ENCODE measurements around the gene DLX1.

DNA sequence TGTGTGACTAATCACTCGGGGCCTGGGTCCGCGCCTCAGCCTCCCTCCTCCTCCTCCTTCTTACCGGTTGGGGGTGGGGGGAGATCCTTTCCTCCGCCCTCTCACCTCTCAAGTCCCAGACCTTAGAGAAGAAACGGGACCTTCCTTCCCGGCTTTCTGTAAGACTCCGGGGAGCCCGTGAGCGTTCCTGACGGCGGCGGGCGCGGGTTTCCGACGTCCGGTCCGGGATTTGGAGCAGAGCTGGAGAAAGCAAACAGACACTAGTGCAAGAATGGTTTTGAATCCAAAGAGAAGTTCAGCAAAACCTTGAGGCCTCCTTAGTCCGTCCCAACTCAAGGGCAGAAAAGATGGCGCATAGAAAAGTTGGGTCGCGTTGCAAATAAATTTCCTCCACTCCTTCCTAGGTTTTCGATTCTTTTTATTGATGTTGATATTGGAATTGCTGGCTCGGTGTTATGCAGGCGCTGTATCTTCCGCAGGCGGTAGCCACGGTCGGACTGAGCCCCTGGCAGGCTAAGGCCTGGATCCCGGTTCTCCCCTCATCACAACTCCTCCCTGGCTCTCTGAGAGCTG lies 2.0 kb downstream of the DLX1 start:
- TF ChIP-seq EZH2 (IDR thresholded peaks at IDR 0.05; ENCODE audit: low read depth, unreplicated experiment) (peak; percentile 87), POLR2AphosphoS5 (IDR thresholded peaks at IDR 0.05; ENCODE audit: low read depth) (no peak), CREB1 (CRISPR knock-in tag; IDR thresholded peaks at IDR 0.05; ENCODE audit: low read depth) (no peak), JUNB (IDR thresholded peaks at IDR 0.05; ENCODE audit: unreplicated experiment) (no peak), EZH2phosphoT487 (IDR thresholded peaks at IDR 0.05; ENCODE audit: unreplicated experiment) (peak; percentile 40), NANOG (IDR thresholded peaks at IDR 0.05; ENCODE audit: borderline replicate concordance) (no peak), STAT1 (IDR thresholded peaks at IDR 0.05; ENCODE audit: unreplicated experiment) (no peak)
- TF ChIP-seq, protein P1, sequence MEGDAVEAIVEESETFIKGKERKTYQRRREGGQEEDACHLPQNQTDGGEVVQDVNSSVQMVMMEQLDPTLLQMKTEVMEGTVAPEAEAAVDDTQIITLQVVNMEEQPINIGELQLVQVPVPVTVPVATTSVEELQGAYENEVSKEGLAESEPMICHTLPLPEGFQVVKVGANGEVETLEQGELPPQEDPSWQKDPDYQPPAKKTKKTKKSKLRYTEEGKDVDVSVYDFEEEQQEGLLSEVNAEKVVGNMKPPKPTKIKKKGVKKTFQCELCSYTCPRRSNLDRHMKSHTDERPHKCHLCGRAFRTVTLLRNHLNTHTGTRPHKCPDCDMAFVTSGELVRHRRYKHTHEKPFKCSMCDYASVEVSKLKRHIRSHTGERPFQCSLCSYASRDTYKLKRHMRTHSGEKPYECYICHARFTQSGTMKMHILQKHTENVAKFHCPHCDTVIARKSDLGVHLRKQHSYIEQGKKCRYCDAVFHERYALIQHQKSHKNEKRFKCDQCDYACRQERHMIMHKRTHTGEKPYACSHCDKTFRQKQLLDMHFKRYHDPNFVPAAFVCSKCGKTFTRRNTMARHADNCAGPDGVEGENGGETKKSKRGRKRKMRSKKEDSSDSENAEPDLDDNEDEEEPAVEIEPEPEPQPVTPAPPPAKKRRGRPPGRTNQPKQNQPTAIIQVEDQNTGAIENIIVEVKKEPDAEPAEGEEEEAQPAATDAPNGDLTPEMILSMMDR (conservative IDR thresholded peaks at IDR 0.05; ENCODE audit: low read depth in 2 of 2) = no peak
- TF ChIP-seq, protein P2, sequence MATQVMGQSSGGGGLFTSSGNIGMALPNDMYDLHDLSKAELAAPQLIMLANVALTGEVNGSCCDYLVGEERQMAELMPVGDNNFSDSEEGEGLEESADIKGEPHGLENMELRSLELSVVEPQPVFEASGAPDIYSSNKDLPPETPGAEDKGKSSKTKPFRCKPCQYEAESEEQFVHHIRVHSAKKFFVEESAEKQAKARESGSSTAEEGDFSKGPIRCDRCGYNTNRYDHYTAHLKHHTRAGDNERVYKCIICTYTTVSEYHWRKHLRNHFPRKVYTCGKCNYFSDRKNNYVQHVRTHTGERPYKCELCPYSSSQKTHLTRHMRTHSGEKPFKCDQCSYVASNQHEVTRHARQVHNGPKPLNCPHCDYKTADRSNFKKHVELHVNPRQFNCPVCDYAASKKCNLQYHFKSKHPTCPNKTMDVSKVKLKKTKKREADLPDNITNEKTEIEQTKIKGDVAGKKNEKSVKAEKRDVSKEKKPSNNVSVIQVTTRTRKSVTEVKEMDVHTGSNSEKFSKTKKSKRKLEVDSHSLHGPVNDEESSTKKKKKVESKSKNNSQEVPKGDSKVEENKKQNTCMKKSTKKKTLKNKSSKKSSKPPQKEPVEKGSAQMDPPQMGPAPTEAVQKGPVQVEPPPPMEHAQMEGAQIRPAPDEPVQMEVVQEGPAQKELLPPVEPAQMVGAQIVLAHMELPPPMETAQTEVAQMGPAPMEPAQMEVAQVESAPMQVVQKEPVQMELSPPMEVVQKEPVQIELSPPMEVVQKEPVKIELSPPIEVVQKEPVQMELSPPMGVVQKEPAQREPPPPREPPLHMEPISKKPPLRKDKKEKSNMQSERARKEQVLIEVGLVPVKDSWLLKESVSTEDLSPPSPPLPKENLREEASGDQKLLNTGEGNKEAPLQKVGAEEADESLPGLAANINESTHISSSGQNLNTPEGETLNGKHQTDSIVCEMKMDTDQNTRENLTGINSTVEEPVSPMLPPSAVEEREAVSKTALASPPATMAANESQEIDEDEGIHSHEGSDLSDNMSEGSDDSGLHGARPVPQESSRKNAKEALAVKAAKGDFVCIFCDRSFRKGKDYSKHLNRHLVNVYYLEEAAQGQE (IDR thresholded peaks at IDR 0.05; ENCODE audit: unreplicated experiment) = no peak
- TF ChIP-seq, protein P3, sequence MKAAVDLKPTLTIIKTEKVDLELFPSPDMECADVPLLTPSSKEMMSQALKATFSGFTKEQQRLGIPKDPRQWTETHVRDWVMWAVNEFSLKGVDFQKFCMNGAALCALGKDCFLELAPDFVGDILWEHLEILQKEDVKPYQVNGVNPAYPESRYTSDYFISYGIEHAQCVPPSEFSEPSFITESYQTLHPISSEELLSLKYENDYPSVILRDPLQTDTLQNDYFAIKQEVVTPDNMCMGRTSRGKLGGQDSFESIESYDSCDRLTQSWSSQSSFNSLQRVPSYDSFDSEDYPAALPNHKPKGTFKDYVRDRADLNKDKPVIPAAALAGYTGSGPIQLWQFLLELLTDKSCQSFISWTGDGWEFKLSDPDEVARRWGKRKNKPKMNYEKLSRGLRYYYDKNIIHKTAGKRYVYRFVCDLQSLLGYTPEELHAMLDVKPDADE (IDR thresholded peaks at IDR 0.05) = no peak

Data from GM23338 (cell line).